Left ventricle myocardium inferior (tissue), 1 donor: ENCODE data around the gene IRAK4. TPM values are rescaled to one million over a fixed set of nuclear protein-coding genes. Genes with fewer than 3 reads are reported as not detected.

ENCODE experiments used
- DNase-seq: peaks from one replicate; pipeline ENCODE4 v3.0.0-alpha.2; 2020
- H3K27ac ChIP-seq: fragments of 200-600 bp; replicated peaks from 2 replicates; pipeline ENCODE4 v1.8.0; 2021
- H3K27me3 ChIP-seq: fragments of 200-600 bp; 2 replicates; pipeline ENCODE4 v1.8.0; 2021; ENCODE audit warnings: low read depth
- H3K36me3 ChIP-seq: fragments of 200-600 bp; 2 replicates; pipeline ENCODE4 v1.8.0; 2021
- H3K4me1 ChIP-seq: fragments of 200-600 bp; 2 replicates; pipeline ENCODE4 v1.8.0; 2021
- H3K4me3 ChIP-seq: fragments of 200-600 bp; 2 replicates; pipeline ENCODE4 v1.8.0; 2021; ENCODE audit warnings: mild to moderate bottlenecking, moderate library complexity
- H3K9me3 ChIP-seq: fragments of 200-600 bp; replicated peaks from 2 replicates; pipeline ENCODE4 v1.8.0; 2021
- CTCF ChIP-seq: fragments of 200-600 bp; IDR thresholded peaks from 2 replicates; pipeline ENCODE4 v1.8.0; 2021; ENCODE audit warnings: antibody characterized with exemption, mild to moderate bottlenecking, borderline replicate concordance
- intact Hi-C: fragments of 100-400 bp; cut with micrococcal nuclease; formaldehyde crosslinking; loops from one replicate; pipeline ENCODE4 v1.11.0; 2022
- total RNA-seq: library from RNA; stranded (reverse); fragmentation: NEBNext Ultra II Directional; extraction: Animal tissue kit (Norgen Biotek cat#: 25700); gene quantifications from one replicate; pipeline ENCODE4 v1.2.1, GENCODE V29; 2021
- donor health status: DM: no; HTN: yes; CAD: no; lungs with severe emphysema.

The IRAK4 gene
- total RNA-seq, 1 donor from 2014 or later, result 4.4 TPM

GRCh38 chr12:43824207-43824775 lies 65.5 kb downstream of the IRAK4 start:
- Histone ChIP-seq H3K36me3 (no peaks in the 10 kb centered on the region), H3K4me3 (no peak overlapping the region), H3K9me3 (no peaks in the 10 kb centered on the region), H3K27me3 (no peaks in the 10 kb centered on the region), H3K27ac (no peak overlapping the region), H3K4me1 (no peaks in the 10 kb centered on the region)
- TF ChIP-seq CTCF, result no peak
- no peak for DNase-seq
- intact Hi-C loops, result no loop called here

GRCh38 chr12:43826681-43827080 lies 67.9 kb downstream of the IRAK4 start:
- H3K4me3 ChIP-seq, result no peak overlapping the region
- H3K27me3 ChIP-seq, result no peaks in the 10 kb centered on the region
- intact Hi-C loops, result no loop called here
- TF ChIP-seq CTCF, result no peak
- DNase-seq, result no peak
- H3K9me3 ChIP-seq, result no peaks in the 10 kb centered on the region
- no peak overlapping the region for H3K27ac ChIP-seq
- H3K4me1 ChIP-seq, result no peaks in the 10 kb centered on the region
- H3K36me3 ChIP-seq, result no peaks in the 10 kb centered on the region

- no peaks in the 10 kb centered on the region for H3K36me3 ChIP-seq
- intact Hi-C loops, result no loop called here
- no peak for TF ChIP-seq CTCF
- DNase-seq, result no peak
- no peak overlapping the region for H3K4me3 ChIP-seq
- no peaks in the 10 kb centered on the region for H3K9me3 ChIP-seq
- no peak overlapping the region for H3K27ac ChIP-seq
- no peaks in the 10 kb centered on the region for H3K27me3 ChIP-seq
- H3K4me1 ChIP-seq, result no peaks in the 10 kb centered on the region
These were observed 68.3 kb downstream of the IRAK4 start for GRCh38 chr12:43827093-43827492.

GRCh38 chr12:43832463-43833168 lies 73.9 kb downstream of the IRAK4 start:
- H3K9me3 ChIP-seq, result no peaks in the 10 kb centered on the region
- no peak for DNase-seq
- H3K4me3 ChIP-seq, result no peak overlapping the region
- TF ChIP-seq CTCF, result no peak
- H3K27ac ChIP-seq, result no peak overlapping the region
- intact Hi-C loops, result no loop called here
- no peaks in the 10 kb centered on the region for H3K36me3 ChIP-seq
- H3K27me3 ChIP-seq, result no peaks in the 10 kb centered on the region
- peaks cover 23% of the 10 kb centered on the region for H3K4me1 ChIP-seq

GRCh38 chr12:43835264-43835655 lies 76.5 kb downstream of the IRAK4 start:
- Histone ChIP-seq H3K4me3 (peak overlapping the region; percentile 84), H3K27me3 (no peaks in the 10 kb centered on the region), H3K27ac (peak overlapping the region; percentile 98), H3K36me3 (no peaks in the 10 kb centered on the region), H3K4me1 (peaks cover 23% of the 10 kb centered on the region), H3K9me3 (no peaks in the 10 kb centered on the region)
- intact Hi-C loops, result no loop called here
- no peak for TF ChIP-seq CTCF
- DNase-seq, result no peak
